ENCODE results near the gene KCNJ3. TPM values are rescaled to one million over a fixed set of nuclear protein-coding genes. Genes with fewer than 3 reads are reported as not detected.

KCNJ3 gene
- total RNA-seq, 6 experiments from 2014 or later = 0.12 to 1.5 (median 0.52) TPM

- Histone ChIP-seq H3K27ac (no peak overlapping the region), H3K27me3 (no peaks in the 10 kb centered on the region), H3K4me1 (peaks cover 0 to 4% (median 0%) of the 10 kb centered on the region in 4 donors), H3K4me3 (no peak overlapping the region), H3K36me3 (no peaks in the 10 kb centered on the region), H3K9me3 (no peaks in the 10 kb centered on the region)
- intact Hi-C loops (cut with DNase I) = no loop called here
- WGBS (ENCODE audit: insufficient coverage, low coverage, low lambda C conversion rate, missing lambda C conversion rate) = 34% methylated on average over 2 of the region's 2 CpGs
- DNase-seq = no peak
- ATAC-seq = peak in 1 of 4 donors; percentile 34
- TF ChIP-seq, protein P1, sequence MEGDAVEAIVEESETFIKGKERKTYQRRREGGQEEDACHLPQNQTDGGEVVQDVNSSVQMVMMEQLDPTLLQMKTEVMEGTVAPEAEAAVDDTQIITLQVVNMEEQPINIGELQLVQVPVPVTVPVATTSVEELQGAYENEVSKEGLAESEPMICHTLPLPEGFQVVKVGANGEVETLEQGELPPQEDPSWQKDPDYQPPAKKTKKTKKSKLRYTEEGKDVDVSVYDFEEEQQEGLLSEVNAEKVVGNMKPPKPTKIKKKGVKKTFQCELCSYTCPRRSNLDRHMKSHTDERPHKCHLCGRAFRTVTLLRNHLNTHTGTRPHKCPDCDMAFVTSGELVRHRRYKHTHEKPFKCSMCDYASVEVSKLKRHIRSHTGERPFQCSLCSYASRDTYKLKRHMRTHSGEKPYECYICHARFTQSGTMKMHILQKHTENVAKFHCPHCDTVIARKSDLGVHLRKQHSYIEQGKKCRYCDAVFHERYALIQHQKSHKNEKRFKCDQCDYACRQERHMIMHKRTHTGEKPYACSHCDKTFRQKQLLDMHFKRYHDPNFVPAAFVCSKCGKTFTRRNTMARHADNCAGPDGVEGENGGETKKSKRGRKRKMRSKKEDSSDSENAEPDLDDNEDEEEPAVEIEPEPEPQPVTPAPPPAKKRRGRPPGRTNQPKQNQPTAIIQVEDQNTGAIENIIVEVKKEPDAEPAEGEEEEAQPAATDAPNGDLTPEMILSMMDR (IDR thresholded peaks at IDR 0.05) = no peak
- no peak for TF ChIP-seq POLR2A (IDR thresholded peaks at IDR 0.05)
These were observed 134.2 kb downstream of the KCNJ3 start for GRCh38 chr2:154832711-154833110.

- DNase-seq (no peak), ATAC-seq (peak; percentile 69 to 90 (median 86))
- Histone ChIP-seq H3K27me3 (no peaks in the 10 kb centered on the region), H3K36me3 (no peaks in the 10 kb centered on the region), H3K27ac (no peak overlapping the region), H3K9me3 (no peaks in the 10 kb centered on the region), H3K4me3 (no peak overlapping the region), H3K4me1 (peaks cover 0 to 4% (median 0%) of the 10 kb centered on the region in 4 donors)
- no peak for TF ChIP-seq POLR2A (IDR thresholded peaks at IDR 0.05)
- TF ChIP-seq, protein P1 (IDR thresholded peaks at IDR 0.05) = no peak
- WGBS (ENCODE audit: insufficient coverage, low coverage, low lambda C conversion rate, missing lambda C conversion rate) = 23% methylated on average over 2 of the region's 2 CpGs
- intact Hi-C loops (cut with DNase I) = no loop called here
These were observed 138.1 kb downstream of the KCNJ3 start for GRCh38 chr2:154836632-154837031.

DNA sequence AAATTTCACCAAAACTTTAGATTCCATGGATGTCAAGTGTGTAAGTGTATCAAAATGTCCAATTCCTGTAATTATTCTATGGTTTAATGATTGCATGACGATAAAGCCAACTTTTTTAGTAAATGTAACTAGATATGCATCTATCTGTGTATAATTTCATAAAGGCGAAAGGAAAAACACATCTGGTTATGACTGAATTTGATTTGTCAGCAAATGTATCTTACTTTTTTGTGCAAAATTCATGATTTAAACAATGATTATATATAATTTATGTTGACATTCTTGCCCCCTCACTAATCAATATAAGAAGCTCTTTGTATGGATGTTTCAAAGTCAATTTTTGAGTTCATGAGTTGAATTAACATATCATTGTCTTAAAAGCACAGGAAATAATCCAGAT is 138.5 kb downstream of the KCNJ3 start:
- WGBS (ENCODE audit: insufficient coverage, low coverage, low lambda C conversion rate, missing lambda C conversion rate) = 81% methylated on average over 2 of the region's 2 CpGs

GRCh38 chr2:154844513-154844912 is 146.0 kb downstream of the KCNJ3 start:
- intact Hi-C loops (cut with DNase I) = no loop called here
- Histone ChIP-seq H3K9me3 (no peaks in the 10 kb centered on the region), H3K27me3 (no peaks in the 10 kb centered on the region), H3K27ac (no peak overlapping the region), H3K36me3 (no peaks in the 10 kb centered on the region), H3K4me3 (no peak overlapping the region), H3K4me1 (peaks cover 0 to 3% (median 0%) of the 10 kb centered on the region in 4 donors)
- no peak for TF ChIP-seq POLR2A (IDR thresholded peaks at IDR 0.05)
- TF ChIP-seq, protein P1 (IDR thresholded peaks at IDR 0.05) = no peak
- DNase-seq = no peak
- no CpG with 5 or more reads among the region's 7 CpGs for WGBS (ENCODE audit: insufficient coverage, low coverage, low lambda C conversion rate, missing lambda C conversion rate)
- ATAC-seq = no peak

More for the DNA sequence above, 138.5 kb downstream of the KCNJ3 start:
- Histone ChIP-seq H3K4me1 (peaks cover 0 to 6% (median 0%) of the 10 kb centered on the region in 4 donors), H3K9me3 (no peaks in the 10 kb centered on the region), H3K4me3 (no peak overlapping the region), H3K27ac (no peak overlapping the region), H3K27me3 (no peaks in the 10 kb centered on the region), H3K36me3 (no peaks in the 10 kb centered on the region)
- ATAC-seq = no peak
- DNase-seq = no peak
- intact Hi-C loops (cut with DNase I) = no loop called here
- no peak for TF ChIP-seq POLR2A (IDR thresholded peaks at IDR 0.05)
- TF ChIP-seq, protein P1 (IDR thresholded peaks at IDR 0.05) = no peak

- intact Hi-C loops (cut with DNase I) = no loop called here
- H3K36me3 ChIP-seq = no peaks in the 10 kb centered on the region
- 28% methylated on average over 1 of the region's 1 CpG for WGBS (ENCODE audit: insufficient coverage, low coverage, low lambda C conversion rate, missing lambda C conversion rate)
- no peaks in the 10 kb centered on the region for H3K9me3 ChIP-seq
- H3K4me1 ChIP-seq = peaks cover 0 to 14% (median 6%) of the 10 kb centered on the region in 4 donors
- TF ChIP-seq, protein P1 (IDR thresholded peaks at IDR 0.05) = no peak
- TF ChIP-seq POLR2A (IDR thresholded peaks at IDR 0.05) = no peak
- no peak for ATAC-seq
- H3K27ac ChIP-seq = no peak overlapping the region
- no peaks in the 10 kb centered on the region for H3K27me3 ChIP-seq
- no peak for DNase-seq
- no peak overlapping the region for H3K4me3 ChIP-seq
These were observed 148.3 kb downstream of the KCNJ3 start for GRCh38 chr2:154846842-154847241.
